GM12878 (cell line): Measurements from ENCODE around the gene USPL1. TPM values are rescaled to one million over a fixed set of nuclear protein-coding genes. Genes with fewer than 3 reads are reported as not detected.
A peak's percentile ranks its signal among the peaks of the same experiment; 100 is the strongest.

Experiments used
- ASH2L ChIP-seq: fragments of 300-600, 200-600 bp; sonication (generic); IDR thresholded peaks from 2 replicates; pipeline ENCODE4 v1.6.1; 2017; ENCODE audit warnings: low read depth, mild to moderate bottlenecking, borderline replicate concordance
- BHLHE40 ChIP-seq, 2 experiments: fragments of 450-650 bp in 1 of 2; IDR thresholded peaks; 2 replicates each; pipeline ENCODE4 v1.6.1; 2011 to 2017; ENCODE audit warnings: low read depth in 2 of 2, borderline replicate concordance in 1 of 2, improper control_type of control experiment in 1 of 2, low read length in 1 of 2, mild to moderate bottlenecking in 1 of 2
- BMI1 ChIP-seq: fragments of 450-650 bp; IDR thresholded peaks from 2 replicates; pipeline ENCODE4 v1.6.1; 2016; ENCODE audit warnings: mild to moderate bottlenecking, moderate library complexity, borderline replicate concordance
- CHD4 ChIP-seq: fragments of 200-600 bp; sonication (generic); IDR thresholded peaks from 2 replicates; pipeline ENCODE4 v1.6.1; 2016; ENCODE audit warnings: mild to moderate bottlenecking
- CREB1 ChIP-seq: IDR thresholded peaks from 2 replicates; pipeline ENCODE4 v1.6.1; 2012; ENCODE audit warnings: low read depth, mild to moderate bottlenecking, inconsistent platforms
- ELK1 ChIP-seq: IDR thresholded peaks from 2 replicates; pipeline ENCODE4 v1.6.1; 2012; ENCODE audit warnings: low read depth, low read length, improper control_type of control experiment
- IKZF2 ChIP-seq, 2 experiments: fragments of 450-650 bp; IDR thresholded peaks; 2 replicates each; pipeline ENCODE4 v1.6.1; 2017; ENCODE audit warnings: mild to moderate bottlenecking in 2 of 2, moderate library complexity in 2 of 2
- MAX ChIP-seq: IDR thresholded peaks from 2 replicates; pipeline ENCODE4 v1.6.1; 2012; ENCODE audit warnings: low read depth, low read length, improper control_type of control experiment
- MLLT1 ChIP-seq: fragments of 450-650 bp; IDR thresholded peaks from 2 replicates; pipeline ENCODE4 v1.6.1; 2016; ENCODE audit warnings: mild to moderate bottlenecking
- MTA3 ChIP-seq: IDR thresholded peaks from 2 replicates; pipeline ENCODE4 v1.6.1; 2012; ENCODE audit warnings: low read length, inconsistent platforms, borderline replicate concordance
- NRF1 ChIP-seq: conservative IDR thresholded peaks from 2 replicates; pipeline ENCODE4 v1.6.1; 2011; ENCODE audit warnings: mild to moderate bottlenecking, low read depth, low read length, improper control_type of control experiment
- PAX8 ChIP-seq: fragments of 450-650 bp; IDR thresholded peaks from 2 replicates; pipeline ENCODE4 v1.6.1; 2017; ENCODE audit warnings: mild to moderate bottlenecking, moderate library complexity
- RFX5 ChIP-seq: IDR thresholded peaks from 2 replicates; pipeline ENCODE4 v1.6.1; 2011; ENCODE audit warnings: low read depth, low read length, improper control_type of control experiment
- SMC3 ChIP-seq: IDR thresholded peaks from 2 replicates; pipeline ENCODE4 v1.6.1; 2011; ENCODE audit warnings: low read length, improper control_type of control experiment, borderline replicate concordance
- SRF ChIP-seq, 2 experiments: IDR thresholded peaks; 2 replicates each; pipeline ENCODE4 v1.6.1; 2011; ENCODE audit warnings: low read depth in 2 of 2, low read length in 2 of 2, mild to moderate bottlenecking in 1 of 2, moderate library complexity in 1 of 2
- STAT1 ChIP-seq: fragments of 450-650 bp; conservative IDR thresholded peaks from 2 replicates; pipeline ENCODE4 v1.6.1; 2014; ENCODE audit warnings: antibody characterized with exemption, mild to moderate bottlenecking
- STAT3 ChIP-seq: IDR thresholded peaks from 2 replicates; pipeline ENCODE4 v1.6.1; 2011; ENCODE audit warnings: low read depth, low read length, improper control_type of control experiment
- SUPT20H ChIP-seq: IDR thresholded peaks from 2 replicates; pipeline ENCODE4 v1.6.1; 2011; ENCODE audit warnings: low read depth, mild to moderate bottlenecking, low read length, moderate library complexity, borderline replicate concordance; ENCODE audit not compliant: control insufficient read depth
- TARDBP ChIP-seq: IDR thresholded peaks from 2 replicates; pipeline ENCODE4 v1.6.1; 2016; ENCODE audit warnings: borderline replicate concordance
- ZBTB33 ChIP-seq: fragments of 450-650 bp; IDR thresholded peaks from 2 replicates; pipeline ENCODE4 v1.6.1; 2017; ENCODE audit warnings: mild to moderate bottlenecking
- ZNF687 ChIP-seq: fragments of 450-650 bp; IDR thresholded peaks from 2 replicates; pipeline ENCODE4 v1.6.1; 2017; ENCODE audit warnings: mild to moderate bottlenecking, moderate library complexity
- ZSCAN29 ChIP-seq: fragments of 450-650 bp; IDR thresholded peaks from 2 replicates; pipeline ENCODE4 v1.6.1; 2017; ENCODE audit warnings: mild to moderate bottlenecking, moderate library complexity
- polyA plus RNA-seq, 11 experiments: library from polyadenylated mRNA; depleted of rRNA in 4 of 11; unstranded in 6 of 11; stranded (reverse) in 5 of 11; fragments of >200 nt; fragmentation: Nextera tagmentation in 4 of 11; fragmentation: Illumina TruSeq in 1 of 11; extraction: Ambion mirVana in 4 of 11; extraction: Trizol in 1 of 11; gene quantifications; 1 replicate in 1 of 11; 2 replicates in 10 of 11; pipeline versions ENCODE4 v1.2.1 to v1.2.3, GENCODE V29; 2011 to 2016; ENCODE audit warnings: inconsistent platforms in 2 of 11, missing spikeins in 2 of 11, low read depth in 1 of 11
- total RNA-seq, 4 experiments: library from RNA; depleted of rRNA in 3 of 4; stranded (reverse); fragments of >200 nt in 3 of 4; fragmentation: Illumina TruSeq in 1 of 4; extraction: Trizol in 1 of 4; gene quantifications; 2 replicates each; pipeline versions ENCODE4 v1.2.1 to v1.2.3, GENCODE V29; 2013 to 2021

USPL1 gene
- total and polyA plus RNA-seq, 10 of the 15 experiments (the other 5 are each of a cell fraction or from before 2014, with no cell fraction given): 7.9 to 23.2 (median 15.8) TPM

GRCh38 chr13:30577401-30577852, 40.3 kb upstream of the USPL1 start (continued):
- TF ChIP-seq PAX8 (no peak), ASH2L (no peak), ZBTB33 (no peak), RFX5 (no peak), BMI1 (0 out of 2 replicates have a peak, but pooled peaks have one; percentile 28), ELK1 (no peak), ZSCAN29 (no peak), MTA3 (no peak), STAT3 (no peak), SRF (IDR thresholded peaks at IDR 0.05; ENCODE audit: low read depth in 2 of 2, low read length in 2 of 2) (no peak), IKZF2 (IDR thresholded peaks at IDR 0.05) (peak; percentile 64 to 71; a peak in 3 of 4 replicates), NRF1 (no peak), STAT1 (no peak), CHD4 (no peak), SMC3 (no peak), CREB1 (0 out of 2 replicates have a peak, but pooled peaks have one; percentile 14), MAX (no peak), TARDBP (no peak), MLLT1 (0 out of 2 replicates have a peak, but pooled peaks have one; percentile 29), SUPT20H (no peak), ZNF687 (no peak), BHLHE40 (IDR thresholded peaks at IDR 0.05; ENCODE audit: borderline replicate concordance in 1 of 2, low read depth in 2 of 2, low read length in 1 of 2) (no peak; a peak in 1 of 4 replicates)
